Measurements from ENCODE around the gene M1AP. TPM values are rescaled to one million over a fixed set of nuclear protein-coding genes. Genes with fewer than 3 reads are reported as not detected.
A peak's percentile ranks its signal among the peaks of the same experiment; 100 is the strongest.

Gene M1AP
- polyA plus RNA-seq, 3 donors = 1.00 to 4.6 (median 1.8) TPM

- 100% methylated on average over 1 of the region's 3 CpGs for WGBS (ENCODE audit: insufficient coverage)
- no peaks in the 10 kb centered on the region for H3K36me3 ChIP-seq (replicated peaks in 1 of 2; ENCODE audit: control insufficient read depth in 1 of 2, insufficient read depth in 2 of 2, low read length in 2 of 2)
- intact Hi-C loops (cut with micrococcal nuclease) = loop anchor here in 1 of 2 donors (10.0 kb wide), 1 partner anchor 47 kb away; no protein-coding TSS in a partner anchor
- H2AFZ ChIP-seq (ENCODE audit: insufficient read depth, low read depth, low read length, poor library complexity, severe bottlenecking) = no peak overlapping the region
- no peak overlapping the region for H3K27ac ChIP-seq (ENCODE audit: low read depth in 1 of 2, low read length in 2 of 2)
- H4K20me1 ChIP-seq (ENCODE audit: insufficient read depth, low read length) = no peaks in the 10 kb centered on the region
- Mint-ChIP-seq H3K4me3 (no peak overlapping the region), H3K27me3 (ENCODE audit: low read depth in 3 of 3) (peaks cover 0 to 1% (median 0%) of the 10 kb centered on the region in 3 donors), H3K27ac (no peak overlapping the region), H3K4me1 (peaks cover 57% of the 10 kb centered on the region), H3K9me3 (no peaks in the 10 kb centered on the region), H3K36me3 (no peaks in the 10 kb centered on the region)
- no peak overlapping the region for H3K4me2 ChIP-seq (replicated peaks; ENCODE audit: extremely low read depth, low read length, poor library complexity, severe bottlenecking)
- TF ChIP-seq CTCF (IDR thresholded peaks at IDR 0.05) = no peak
- H3K4me3 ChIP-seq (replicated peaks in 1 of 3; ENCODE audit: low read depth in 2 of 3, low read length in 3 of 3) = no peak overlapping the region
- H3K79me2 ChIP-seq (ENCODE audit: insufficient read depth, low read length) = no peaks in the 10 kb centered on the region
- no peak for DNase-seq
- H3K9ac ChIP-seq (ENCODE audit: insufficient read depth, low read length, poor library complexity, severe bottlenecking) = no peak overlapping the region
- no peaks in the 10 kb centered on the region for H3K27me3 ChIP-seq (ENCODE audit: control insufficient read depth in 2 of 2, insufficient read depth in 2 of 2, low read length in 2 of 2)
- H3K9me3 ChIP-seq (replicated peaks in 1 of 2; ENCODE audit: control insufficient read depth in 1 of 2, insufficient read depth in 1 of 2, low read length in 2 of 2) = no peaks in the 10 kb centered on the region
- H3K4me1 ChIP-seq (ENCODE audit: control insufficient read depth in 1 of 2, insufficient read depth in 2 of 2, low read length in 2 of 2) = peaks cover 57 to 63% of the 10 kb centered on the region in 2 donors
Measured at GRCh38 chr2:74581463-74581862, 66.7 kb downstream of the M1AP start.

GRCh38 chr2:74578408-74578807, 69.7 kb downstream of the M1AP start:
- H3K9me3 Mint-ChIP-seq = no peaks in the 10 kb centered on the region
- no peak for DNase-seq
- H3K27ac ChIP-seq (ENCODE audit: low read depth in 1 of 2, low read length in 2 of 2) = peak overlapping the region in 1 of 2 donors; percentile 88
- peaks cover 0 to 4% (median 0%) of the 10 kb centered on the region in 3 donors for H3K27me3 Mint-ChIP-seq (ENCODE audit: low read depth in 3 of 3)
- no peaks in the 10 kb centered on the region for H3K27me3 ChIP-seq (ENCODE audit: control insufficient read depth in 2 of 2, insufficient read depth in 2 of 2, low read length in 2 of 2)
- no peaks in the 10 kb centered on the region for H3K36me3 ChIP-seq (replicated peaks in 1 of 2; ENCODE audit: control insufficient read depth in 1 of 2, insufficient read depth in 2 of 2, low read length in 2 of 2)
- no peaks in the 10 kb centered on the region for H3K9me3 ChIP-seq (replicated peaks in 1 of 2; ENCODE audit: control insufficient read depth in 1 of 2, insufficient read depth in 1 of 2, low read length in 2 of 2)
- no peak overlapping the region for H3K9ac ChIP-seq (ENCODE audit: insufficient read depth, low read length, poor library complexity, severe bottlenecking)
- H2AFZ ChIP-seq (ENCODE audit: insufficient read depth, low read depth, low read length, poor library complexity, severe bottlenecking) = peak overlapping the region; percentile 15
- WGBS (ENCODE audit: insufficient coverage) = 0% methylated on average over 2 of the region's 3 CpGs
- H3K27ac Mint-ChIP-seq = peak overlapping the region; percentile 63 to 91 (median 74)
- H3K4me3 ChIP-seq (replicated peaks in 1 of 3; ENCODE audit: low read depth in 2 of 3, low read length in 3 of 3) = no peak overlapping the region
- H3K4me3 Mint-ChIP-seq = no peak overlapping the region
- no peak for TF ChIP-seq CTCF (IDR thresholded peaks at IDR 0.05)
- H3K36me3 Mint-ChIP-seq = no peaks in the 10 kb centered on the region
- no peak overlapping the region for H3K4me2 ChIP-seq (replicated peaks; ENCODE audit: extremely low read depth, low read length, poor library complexity, severe bottlenecking)
- H4K20me1 ChIP-seq (ENCODE audit: insufficient read depth, low read length) = no peaks in the 10 kb centered on the region
- H3K4me1 Mint-ChIP-seq = peaks cover 59% of the 10 kb centered on the region
- intact Hi-C loops (cut with micrococcal nuclease) = no loop called here
- peaks cover 7% of the 10 kb centered on the region for H3K79me2 ChIP-seq (ENCODE audit: insufficient read depth, low read length)
- H3K4me1 ChIP-seq (ENCODE audit: control insufficient read depth in 1 of 2, insufficient read depth in 2 of 2, low read length in 2 of 2) = peaks cover 59 to 63% of the 10 kb centered on the region in 2 donors

Data from CD14-positive monocyte (primary cell).